ENCODE results near the gene KNTC1.

DNA sequence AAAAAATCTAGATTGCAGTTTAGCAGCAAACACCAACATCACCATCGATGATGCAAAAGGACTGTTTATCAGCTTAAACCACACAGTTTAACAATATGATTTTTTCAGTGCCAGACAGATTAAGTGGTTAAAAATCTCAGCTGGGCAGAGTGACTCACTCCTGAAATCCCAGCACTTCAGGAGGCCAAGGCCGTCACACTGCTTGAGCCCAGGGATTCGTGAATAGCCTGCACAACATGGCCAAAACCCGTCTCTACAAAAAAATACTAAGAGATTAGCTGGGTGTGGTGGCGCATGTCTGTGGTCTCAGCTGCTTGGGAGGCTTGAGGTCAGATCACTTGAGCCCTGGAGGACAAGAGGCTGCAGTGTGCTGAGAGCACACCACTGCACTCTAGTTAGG lies 9.2 kb upstream of the KNTC1 start:
- TF ChIP-seq CTCF (IDR thresholded peaks at IDR 0.05 in 4 of 5, conservative IDR thresholded peaks at IDR 0.05 in 1 of 5) (no peak), POLR2A (IDR thresholded peaks at IDR 0.05) (no peak)

All from gastrocnemius medialis (tissue), 4 donors.